Psoas muscle (tissue), 8 donors: Measurements from ENCODE around the gene URM1. TPM values are rescaled to one million over a fixed set of nuclear protein-coding genes. Genes with fewer than 3 reads are reported as not detected.

Source experiments
- ATAC-seq, 4 donors: fragments of 200-7000 bp; cut with Tn5 transposase; one replicate each; pipeline ENCODE4 v1.9.1; 2020; ENCODE audit warnings: moderate library complexity in 3 of 4, mild to moderate bottlenecking in 2 of 4
- DNase-seq, 2 donors: peaks; one replicate each; pipeline ENCODE4 v3.0.0-alpha.2; 2020
- H3K27ac ChIP-seq: fragments of 200-600 bp; one replicate; pipeline ENCODE4 v1.8.0; 2022
- H3K27me3 ChIP-seq, 3 donors: fragments of 200-600 bp in 1 of 3; one replicate each; pipeline versions ENCODE4 v1.6.1 to v1.8.0; 2013 to 2022; ENCODE audit warnings: low read length in 2 of 3, mild to moderate bottlenecking in 2 of 3, moderate library complexity in 1 of 3; ENCODE audit not compliant: insufficient read depth in 3 of 3
- H3K36me3 ChIP-seq, 2 donors: fragments of 200-600 bp in 1 of 2; one replicate each; pipeline versions ENCODE4 v1.6.1 to v1.8.0; 2013 to 2022; ENCODE audit warnings: low read depth in 1 of 2, mild to moderate bottlenecking in 1 of 2, moderate library complexity in 1 of 2; ENCODE audit not compliant: insufficient read depth in 1 of 2
- H3K4me1 ChIP-seq: fragments of 200-600 bp; one replicate; pipeline ENCODE4 v1.8.0; 2022
- H3K4me3 ChIP-seq: fragments of 200-600 bp; one replicate; pipeline ENCODE4 v1.8.0; 2022; ENCODE audit warnings: mild to moderate bottlenecking
- H3K9me3 ChIP-seq: fragments of 200-600 bp; one replicate; pipeline ENCODE4 v1.8.0; 2022
- CTCF ChIP-seq: fragments of 200-600 bp; IDR thresholded peaks from one replicate; pipeline ENCODE4 v1.8.0; 2022; ENCODE audit warnings: antibody characterized with exemption
- WGBS, 3 donors: extraction: QIAGEN DNeasy Blood & Tissue Kit; methylation state at CpG; one replicate each; pipeline versions ENCODE4 v1.1.6 to v1.1.7; 2013; 5-methylcytosine and 5-hydroxymethylcytosine counted together
- intact Hi-C, 2 donors: fragments of 100-400 bp; cut with DNase I; formaldehyde crosslinking; loops; one replicate each; pipeline versions ENCODE4 v1.11.0 to v1.14.2; 2022
- polyA plus RNA-seq, 3 donors: library from polyadenylated mRNA; stranded (reverse); fragments of 200-250 nt; gene quantifications; one replicate each; pipeline ENCODE4 v1.2.3, GENCODE V29; 2013
- total RNA-seq, 4 donors: library from RNA; stranded (reverse); fragmentation: NEBNext Ultra II Directional in 2 of 4; extraction: Animal tissue kit (Norgen Biotek cat#: 25700) in 2 of 4; gene quantifications; one replicate each; pipeline versions ENCODE4 v1.2.1 to v1.2.4, GENCODE V29; 2021 to 2023
- donor health status: healthy with polysubstance abuse.
- donor health status: DM: no; HTN: no; CAD: no; lungs with moderate emphysema.
- donor health status: Bipolar disorder and iron deficiency.
- donor health status: healthy.
- donor health status: DM: yes; HTN: yes; CAD: no.
- donor health status: DM: no; HTN: no; CAD: no.
- donor health status: DM: no; HTN: no; CAD: no.
- donor health status: DM: yes; HTN: yes; CAD: no.

The URM1 gene
- total and polyA plus RNA-seq, 7 donors = 34.5 to 111 (median 57.9) TPM

DNA sequence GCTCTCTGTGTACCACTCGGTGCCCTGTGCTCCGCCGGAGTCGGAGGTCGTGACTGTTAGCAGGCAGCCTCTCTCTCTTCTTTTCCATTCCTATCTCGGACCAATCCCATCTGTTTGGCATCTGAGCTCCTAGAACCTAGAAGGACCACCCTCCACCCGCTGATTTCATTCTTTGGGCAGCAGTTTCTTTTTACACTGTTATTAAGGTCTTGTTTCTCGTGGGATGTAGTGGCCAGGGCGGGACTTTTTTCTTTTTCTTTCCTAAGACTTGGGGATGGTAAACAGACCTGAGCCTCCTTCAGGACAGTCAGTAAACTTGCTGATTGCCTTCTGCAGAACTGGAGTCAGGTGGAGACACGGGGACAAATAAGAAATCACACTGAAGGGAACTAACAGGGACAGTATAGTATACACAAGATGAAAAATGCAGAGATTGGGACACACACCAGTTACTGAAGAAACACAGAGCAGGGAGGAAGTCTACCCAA is 500 bp downstream of the URM1 start:
- intact Hi-C loops = no loop called here

DNA sequence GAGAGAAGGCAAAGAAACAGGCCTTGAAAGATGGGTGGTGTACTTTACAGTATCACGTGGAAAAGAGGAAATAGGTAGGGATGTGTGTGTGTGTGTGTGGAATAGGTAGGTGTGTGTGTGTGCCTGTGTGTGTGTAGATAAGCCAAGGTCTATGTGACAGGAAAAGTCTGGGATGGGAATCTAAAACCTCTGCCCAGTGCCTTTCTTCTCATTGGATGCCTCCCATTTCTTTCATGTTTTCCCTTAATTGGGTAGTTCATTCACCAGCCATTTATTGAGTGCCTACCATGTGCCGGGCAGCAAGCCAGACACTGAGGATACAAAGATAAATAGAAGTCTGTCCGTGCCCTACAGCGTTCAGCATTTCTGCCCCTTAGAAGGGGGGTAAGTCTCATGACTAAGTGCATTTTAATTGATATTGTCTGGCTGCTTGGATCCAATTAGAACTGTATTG is 1.0 kb downstream of the URM1 start:
- WGBS, 3 donors = 49 to 53% (median 51%) methylated on average over 4 of the region's 4 CpGs
- Histone ChIP-seq H3K27me3 (no peaks in the 10 kb centered on the region), H3K9me3 (no peaks in the 10 kb centered on the region), H3K4me1 (peaks cover 15% of the 10 kb centered on the region), H3K36me3 (peaks cover 0 to 38% of the 10 kb centered on the region in 2 donors), H3K27ac (peak overlapping the region; percentile 94), H3K4me3 (peak overlapping the region; percentile 87)
- no peak for ATAC-seq
- intact Hi-C loops = no loop called here
- no peak for TF ChIP-seq CTCF
- no peak for DNase-seq

More for the DNA sequence above, 500 bp downstream of the URM1 start:
- H3K36me3 ChIP-seq = peaks cover 0 to 35% of the 10 kb centered on the region in 2 donors
- TF ChIP-seq CTCF = no peak
- H3K4me1 ChIP-seq = peaks cover 15% of the 10 kb centered on the region
- ATAC-seq (no peak), DNase-seq (no peak)
- peak overlapping the region; percentile 94 for H3K27ac ChIP-seq
- WGBS, 3 donors = 0 to 1% (median 0%) methylated on average over 10 of the region's 10 CpGs
- no peaks in the 10 kb centered on the region for H3K27me3 ChIP-seq
- no peaks in the 10 kb centered on the region for H3K9me3 ChIP-seq
- H3K4me3 ChIP-seq = peak overlapping the region; percentile 87

GRCh38 chr9:128372784-128373183 is 1.6 kb downstream of the URM1 start:
- intact Hi-C loops = no loop called here
- Histone ChIP-seq H3K36me3 (peaks cover 0 to 44% of the 10 kb centered on the region in 2 donors), H3K4me1 (peaks cover 15% of the 10 kb centered on the region), H3K27ac (peak overlapping the region; percentile 18), H3K4me3 (peak overlapping the region; percentile 87), H3K9me3 (no peaks in the 10 kb centered on the region), H3K27me3 (no peaks in the 10 kb centered on the region)
- no peak for TF ChIP-seq CTCF
- DNase-seq (no peak), ATAC-seq (no peak)
- WGBS, 3 donors = 80 to 95% (median 83%) methylated on average over 1 of the region's 1 CpG

DNA sequence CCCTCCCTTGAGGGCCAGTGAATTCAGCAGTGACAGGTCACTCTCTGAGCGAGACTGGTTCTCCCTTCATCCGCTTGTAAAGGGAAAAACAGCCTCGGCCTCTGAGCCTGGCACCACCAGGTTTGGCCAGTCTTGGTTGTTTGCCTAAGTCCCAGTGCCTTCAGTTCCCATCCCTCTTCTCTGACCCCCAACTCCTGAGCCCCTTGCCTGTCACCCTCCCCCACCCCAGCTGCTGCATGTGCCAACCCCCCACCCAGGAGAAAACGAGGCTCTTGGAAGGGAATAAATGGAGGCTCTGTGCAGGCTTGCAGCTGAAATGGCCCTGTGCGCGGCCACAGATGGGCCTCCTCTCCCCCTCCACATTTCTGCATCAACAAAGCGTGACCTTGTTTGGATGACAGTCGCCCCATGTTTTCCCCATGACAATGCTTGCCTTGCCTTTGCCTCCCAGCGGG is 3.1 kb downstream of the URM1 start:
- peaks cover 0 to 59% of the 10 kb centered on the region in 2 donors for H3K36me3 ChIP-seq

More for the DNA sequence above, 3.1 kb downstream of the URM1 start:
- WGBS, 3 donors = 61 to 72% (median 66%) methylated on average over 9 of the region's 9 CpGs
- ATAC-seq (no peak), DNase-seq (no peak)
- Histone ChIP-seq H3K27me3 (no peaks in the 10 kb centered on the region), H3K4me3 (no peak overlapping the region), H3K27ac (no peak overlapping the region), H3K4me1 (peaks cover 15% of the 10 kb centered on the region), H3K9me3 (no peaks in the 10 kb centered on the region)
- no peak for TF ChIP-seq CTCF
- intact Hi-C loops = no loop called here
